SK-N-SH (cell line): ENCODE measurements around the gene TM9SF1. TPM values are rescaled to one million over a fixed set of nuclear protein-coding genes. Genes with fewer than 3 reads are reported as not detected.

ENCODE experiments used
- CTCF ChIA-PET: fragments of 300-600, 350-600 bp; formaldehyde crosslinking; extraction: SDS; loops from one replicate; lab custom pipeline; 2021; lab: Yijun Ruan, JAX
- POLR2A ChIA-PET: fragments of 350-600 bp; sonication (Branson Sonifier 250); formaldehyde crosslinking; extraction: SDS; loops from one replicate; lab custom pipeline; 2020; ENCODE audit warnings: antibody characterized with exemption, inconsistent platforms; lab: Yijun Ruan, JAX
- DNase-seq: peaks from one replicate; pipeline ENCODE4 v3.0.0; 2012
- H2AFZ ChIP-seq: fragments of 200-600 bp; sonication (generic); 2 replicates; pipeline ENCODE4 v1.8.1; 2016; ENCODE audit warnings: antibody characterized with exemption, mild to moderate bottlenecking, low read depth
- H3F3A ChIP-seq: fragments of 200-600 bp; sonication (generic); replicated peaks from 2 replicates; pipeline ENCODE3; 2016; ENCODE audit warnings: antibody characterized with exemption, mild to moderate bottlenecking; ENCODE audit not compliant: insufficient read depth
- H3K27ac ChIP-seq, 2 experiments: fragments of 200-500 bp in 1 of 2; fragments of 200-600 bp in 1 of 2; sonication (Bioruptor generic) in 1 of 2; sonication (generic), shearing (Covaris generic) in 1 of 2; 2 replicates each; pipeline versions ENCODE4 v1.5.1 to v1.6.1; 2014 to 2016; ENCODE audit warnings: low read depth in 2 of 2, inconsistent platforms in 1 of 2, low read length in 1 of 2, mild to moderate bottlenecking in 1 of 2, mixed read lengths in 1 of 2
- H3K27me3 ChIP-seq: fragments of 200-600 bp; sonication (generic), shearing (Covaris generic); 2 replicates; pipeline ENCODE4 v1.6.1; 2016; ENCODE audit warnings: mixed run types; ENCODE audit not compliant: insufficient read depth
- H3K36me3 ChIP-seq, 2 experiments: fragments of 200-500 bp in 1 of 2; fragments of 200-600 bp in 1 of 2; sonication (Bioruptor generic) in 1 of 2; sonication (generic) in 1 of 2; replicated peaks in 1 of 2; 2 replicates each; pipeline versions ENCODE3 to v1.5.1; 2014 to 2016; ENCODE audit warnings: low read length in 1 of 2, mild to moderate bottlenecking in 1 of 2; ENCODE audit not compliant: insufficient read depth in 2 of 2, control insufficient read depth in 1 of 2
- H3K4me1 ChIP-seq, 2 experiments: fragments of 200-500 bp in 1 of 2; fragments of 200-600 bp in 1 of 2; sonication (Bioruptor generic) in 1 of 2; sonication (generic), shearing (Covaris generic) in 1 of 2; 2 replicates each; pipeline versions ENCODE4 v1.5.1 to v1.6.1; 2014 to 2016; ENCODE audit warnings: low read depth in 1 of 2, low read length in 1 of 2, mixed run types in 1 of 2; ENCODE audit not compliant: insufficient read depth in 2 of 2, control insufficient read depth in 1 of 2
- H3K4me2 ChIP-seq: fragments of 200-600 bp; sonication (generic), shearing (Covaris generic); 2 replicates; pipeline ENCODE4 v1.6.1; 2017; ENCODE audit warnings: mixed run types
- H3K4me3 ChIP-seq, 2 experiments: fragments of 200-500 bp in 1 of 2; fragments of 200-600 bp in 1 of 2; sonication (Bioruptor generic) in 1 of 2; sonication (generic), shearing (Covaris generic) in 1 of 2; 2 replicates each; pipeline versions ENCODE4 v1.5.1 to v1.8.1; 2014 to 2016; ENCODE audit warnings: low read depth in 2 of 2, inconsistent platforms in 1 of 2, low read length in 1 of 2, mild to moderate bottlenecking in 1 of 2, mixed read lengths in 1 of 2, moderate library complexity in 1 of 2
- H3K79me2 ChIP-seq: fragments of 200-600 bp; sonication (generic); 2 replicates; pipeline ENCODE4 v1.8.1; 2017; ENCODE audit warnings: mild to moderate bottlenecking; ENCODE audit not compliant: insufficient read depth
- H3K9ac ChIP-seq: fragments of 200-600 bp; sonication (generic); 2 replicates; pipeline ENCODE4 v1.6.1; 2017; ENCODE audit warnings: mixed run types
- H3K9me2 ChIP-seq: fragments of 200-600 bp; sonication (generic); 2 replicates; pipeline ENCODE4 v1.6.1; 2017; ENCODE audit warnings: mixed run types
- H3K9me3 ChIP-seq: fragments of 200-600 bp; sonication (generic); 2 replicates; pipeline ENCODE4 v1.6.1; 2017; ENCODE audit warnings: mixed run types, mild to moderate bottlenecking, moderate library complexity
- H4K20me1 ChIP-seq: fragments of 200-600 bp; sonication (generic); 2 replicates; pipeline ENCODE4 v1.6.1; 2017; ENCODE audit warnings: mild to moderate bottlenecking, mixed run types; ENCODE audit not compliant: insufficient read depth
- CHD2 ChIP-seq: fragments of 150-350 bp; IDR thresholded peaks from 2 replicates; pipeline ENCODE4 v1.6.1; 2018; ENCODE audit warnings: low read length; ENCODE audit not compliant: partially characterized antibody
- FOSL2 ChIP-seq: IDR thresholded peaks from 2 replicates; pipeline ENCODE4 v1.4.0; 2012; ENCODE audit warnings: low read depth, mild to moderate bottlenecking, moderate library complexity, borderline replicate concordance
- GATA2 ChIP-seq: sonication (generic); formaldehyde crosslinking; IDR thresholded peaks from 2 replicates; pipeline ENCODE4 v1.5.0; 2020; ENCODE audit warnings: mild to moderate bottlenecking, missing genetic modification reagents
- MXI1 ChIP-seq: IDR thresholded peaks from 2 replicates; pipeline ENCODE4 v1.6.1; 2012; ENCODE audit warnings: mild to moderate bottlenecking, low read depth, low read length, improper control_type of control experiment
- NFIC ChIP-seq: IDR thresholded peaks from 2 replicates; pipeline ENCODE4 v1.4.0; 2012; ENCODE audit warnings: borderline replicate concordance
- TAF1 ChIP-seq: IDR thresholded peaks from 2 replicates; pipeline ENCODE4 v1.6.1; 2012; ENCODE audit warnings: low read depth, mild to moderate bottlenecking, low read length, moderate library complexity, borderline replicate concordance
- TEAD4 ChIP-seq: IDR thresholded peaks from 2 replicates; pipeline ENCODE4 v1.4.0; 2012; ENCODE audit warnings: mild to moderate bottlenecking, borderline replicate concordance; ENCODE audit not compliant: insufficient read depth
- YY1 ChIP-seq: IDR thresholded peaks from 2 replicates; pipeline ENCODE4 v1.4.0; 2012; ENCODE audit warnings: low read depth, mild to moderate bottlenecking
- WGBS: methylation state at CpG from one replicate; pipeline ENCODE4 v1.1.6; 2017; ENCODE audit warnings: low lambda C conversion rate; 5-methylcytosine and 5-hydroxymethylcytosine counted together
- polyA plus RNA-seq, 3 experiments: library from polyadenylated mRNA; depleted of rRNA; stranded (reverse); fragments of >200 nt; gene quantifications; 2 replicates each; pipeline ENCODE4 v1.2.3, GENCODE V29; 2012
- TF ChIP-seq, protein P1 (sequence below): fragments of 150-350 bp; IDR thresholded peaks from 2 replicates; pipeline ENCODE4 v1.6.1; 2016; ENCODE audit warnings: mild to moderate bottlenecking, low read depth, low read length
- TF ChIP-seq, protein P2 (sequence below): fragments of 150-350 bp; IDR thresholded peaks from 2 replicates; pipeline ENCODE4 v1.6.1; 2017; ENCODE audit warnings: antibody characterized with exemption, low read length, low read depth, borderline replicate concordance

TM9SF1 gene
- polyA plus RNA-seq, 1 of the 3 experiments (the other 2 are of a cell fraction): 48.7 TPM

DNA sequence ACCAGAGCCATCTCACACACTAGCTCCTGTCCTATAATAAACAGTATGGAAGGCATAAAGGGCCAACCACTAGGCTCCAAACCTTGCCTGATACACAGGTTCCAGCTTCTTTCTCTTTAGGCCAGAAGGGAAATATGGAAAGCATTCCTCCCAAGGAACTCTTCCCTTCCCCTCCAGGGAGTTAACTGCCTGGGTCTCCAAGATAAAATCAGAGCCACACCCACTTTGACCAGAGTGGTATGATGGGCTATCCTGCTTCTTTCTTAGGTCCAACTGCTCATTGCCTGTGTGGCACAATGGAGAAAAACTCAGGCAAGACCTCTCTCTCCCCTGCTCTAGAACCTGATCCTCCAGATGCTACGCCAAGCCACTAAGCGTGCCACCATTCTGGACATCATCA lies 12.4 kb upstream of the TM9SF1 start:
- no peaks in the 10 kb centered on the region for H4K20me1 ChIP-seq
- no peak overlapping the region for H3K27ac ChIP-seq

DNA sequence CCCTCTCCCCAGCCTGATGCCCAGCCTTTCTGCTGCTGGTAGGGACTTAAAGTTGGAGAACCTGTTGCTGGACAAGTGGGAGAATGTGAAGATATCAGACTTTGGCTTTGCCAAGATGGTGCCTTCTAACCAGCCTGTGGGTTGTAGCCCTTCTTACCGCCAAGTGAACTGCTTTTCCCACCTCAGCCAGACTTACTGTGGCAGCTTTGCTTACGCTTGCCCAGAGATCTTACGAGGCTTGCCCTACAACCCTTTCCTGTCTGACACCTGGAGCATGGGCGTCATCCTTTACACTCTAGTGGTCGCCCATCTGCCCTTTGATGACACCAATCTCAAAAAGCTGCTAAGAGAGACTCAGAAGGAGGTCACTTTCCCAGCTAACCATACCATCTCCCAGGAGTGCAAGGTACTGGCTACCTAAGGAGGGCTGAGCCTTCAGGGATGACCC lies 11.9 kb upstream of the TM9SF1 start:
- CTCF ChIA-PET: interaction anchor here (1.1 to 1.2 kb wide), 2 partner anchors 9 to 101 kb away, joined by 3 to 4 read pairs; partner anchors contain the start of gene MDP1
- Histone ChIP-seq H3K27me3 (no peaks in the 10 kb centered on the region), H3K27ac (no peak overlapping the region), H3K4me2 (no peak overlapping the region), H3K9ac (no peak overlapping the region), H3K4me3 (no peak overlapping the region), H3F3A (peaks cover 3% of the 10 kb centered on the region), H3K79me2 (peaks cover 18% of the 10 kb centered on the region), H3K9me3 (no peaks in the 10 kb centered on the region), H3K9me2 (no peaks in the 10 kb centered on the region), H3K4me1 (no peaks in the 10 kb centered on the region; a peak in 1 of 4 replicates), H2AFZ (no peak overlapping the region), H4K20me1 (no peaks in the 10 kb centered on the region), H3K36me3 (peaks cover 55 to 56% of the 10 kb centered on the region in 2 experiments)
- TF ChIP-seq TAF1: no peak
- TF ChIP-seq FOSL2: no peak
- no peak for TF ChIP-seq YY1
- TF ChIP-seq CHD2: no peak
- TF ChIP-seq, protein P1, sequence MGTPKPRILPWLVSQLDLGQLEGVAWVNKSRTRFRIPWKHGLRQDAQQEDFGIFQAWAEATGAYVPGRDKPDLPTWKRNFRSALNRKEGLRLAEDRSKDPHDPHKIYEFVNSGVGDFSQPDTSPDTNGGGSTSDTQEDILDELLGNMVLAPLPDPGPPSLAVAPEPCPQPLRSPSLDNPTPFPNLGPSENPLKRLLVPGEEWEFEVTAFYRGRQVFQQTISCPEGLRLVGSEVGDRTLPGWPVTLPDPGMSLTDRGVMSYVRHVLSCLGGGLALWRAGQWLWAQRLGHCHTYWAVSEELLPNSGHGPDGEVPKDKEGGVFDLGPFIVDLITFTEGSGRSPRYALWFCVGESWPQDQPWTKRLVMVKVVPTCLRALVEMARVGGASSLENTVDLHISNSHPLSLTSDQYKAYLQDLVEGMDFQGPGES: no peak
- TF ChIP-seq NFIC: no peak
- TF ChIP-seq GATA2 (CRISPR knock-in tag): no peak
- TF ChIP-seq, protein P2, sequence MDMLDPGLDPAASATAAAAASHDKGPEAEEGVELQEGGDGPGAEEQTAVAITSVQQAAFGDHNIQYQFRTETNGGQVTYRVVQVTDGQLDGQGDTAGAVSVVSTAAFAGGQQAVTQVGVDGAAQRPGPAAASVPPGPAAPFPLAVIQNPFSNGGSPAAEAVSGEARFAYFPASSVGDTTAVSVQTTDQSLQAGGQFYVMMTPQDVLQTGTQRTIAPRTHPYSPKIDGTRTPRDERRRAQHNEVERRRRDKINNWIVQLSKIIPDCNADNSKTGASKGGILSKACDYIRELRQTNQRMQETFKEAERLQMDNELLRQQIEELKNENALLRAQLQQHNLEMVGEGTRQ: no peak
- no peak for TF ChIP-seq MXI1
- TF ChIP-seq TEAD4: no peak
- POLR2A ChIA-PET: interaction anchor here (1.1 kb wide), 1 partner anchor 11 kb away, joined by 3 read pairs; the partner anchor contains the start of gene TM9SF1
- WGBS: 94% methylated on average over 5 of the region's 5 CpGs
- no peak for DNase-seq

More for the DNA sequence above, 12.4 kb upstream of the TM9SF1 start:
- POLR2A ChIA-PET: interaction anchor here (1.1 kb wide), 1 partner anchor 12 kb away, joined by 3 read pairs; the partner anchor contains the start of gene TM9SF1
- DNase-seq: no peak
- H3K27me3 ChIP-seq: no peaks in the 10 kb centered on the region
- H3K4me3 ChIP-seq: no peak overlapping the region
- H3K4me2 ChIP-seq: no peak overlapping the region
- H3K9ac ChIP-seq: no peak overlapping the region
- H3K79me2 ChIP-seq: peaks cover 23% of the 10 kb centered on the region
- WGBS: 95% methylated on average over 2 of the region's 2 CpGs
- H3K9me2 ChIP-seq: no peaks in the 10 kb centered on the region
- no peak overlapping the region for H2AFZ ChIP-seq
- peaks cover 8% of the 10 kb centered on the region for H3F3A ChIP-seq
- TF ChIP-seq TEAD4: no peak
- H3K36me3 ChIP-seq: peaks cover 53 to 55% of the 10 kb centered on the region in 2 experiments
- H3K4me1 ChIP-seq: no peaks in the 10 kb centered on the region; a peak in 1 of 4 replicates
- H3K9me3 ChIP-seq: no peaks in the 10 kb centered on the region
- CTCF ChIA-PET: interaction anchor here (1.1 to 1.2 kb wide), 2 partner anchors 8 to 101 kb away, joined by 3 to 4 read pairs; partner anchors contain the start of gene MDP1
